ENCODE measurements around the gene GRIFIN.
A peak's percentile ranks its signal among the peaks of the same experiment; 100 is the strongest.

The GRIFIN gene

GRCh38 chr7:2497500-2498336 is 21.5 kb upstream of the GRIFIN start:
- peak; percentile 27 for DNase-seq

- DNase-seq, result no peak
Observed at GRCh38 chr7:2497065-2497464, 20.9 kb upstream of the GRIFIN start.

DNA sequence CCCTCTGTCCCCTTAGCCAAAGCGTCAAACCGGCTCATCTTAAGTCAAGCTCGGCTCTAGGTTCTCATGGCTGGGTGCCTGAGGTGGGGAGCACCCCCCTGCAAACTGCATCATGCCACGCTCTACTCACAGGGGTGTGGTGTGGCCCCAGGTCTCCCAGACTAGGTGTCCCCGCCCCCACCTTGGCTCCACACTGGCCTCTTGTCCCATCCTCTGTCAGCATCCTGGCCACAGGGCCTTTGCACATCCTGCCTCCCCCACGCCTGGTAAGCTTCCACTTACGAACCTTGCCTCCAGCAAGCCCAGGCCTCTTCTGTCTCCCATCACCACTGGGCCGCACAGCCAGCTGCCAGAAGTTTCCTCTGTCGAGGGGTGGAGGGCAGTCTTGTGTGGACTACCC is 20.2 kb upstream of the GRIFIN start:
- DNase-seq, result no peak

GRCh38 chr7:2495418-2496299 is 19.5 kb upstream of the GRIFIN start:
- peak; percentile 91 for DNase-seq

DNA sequence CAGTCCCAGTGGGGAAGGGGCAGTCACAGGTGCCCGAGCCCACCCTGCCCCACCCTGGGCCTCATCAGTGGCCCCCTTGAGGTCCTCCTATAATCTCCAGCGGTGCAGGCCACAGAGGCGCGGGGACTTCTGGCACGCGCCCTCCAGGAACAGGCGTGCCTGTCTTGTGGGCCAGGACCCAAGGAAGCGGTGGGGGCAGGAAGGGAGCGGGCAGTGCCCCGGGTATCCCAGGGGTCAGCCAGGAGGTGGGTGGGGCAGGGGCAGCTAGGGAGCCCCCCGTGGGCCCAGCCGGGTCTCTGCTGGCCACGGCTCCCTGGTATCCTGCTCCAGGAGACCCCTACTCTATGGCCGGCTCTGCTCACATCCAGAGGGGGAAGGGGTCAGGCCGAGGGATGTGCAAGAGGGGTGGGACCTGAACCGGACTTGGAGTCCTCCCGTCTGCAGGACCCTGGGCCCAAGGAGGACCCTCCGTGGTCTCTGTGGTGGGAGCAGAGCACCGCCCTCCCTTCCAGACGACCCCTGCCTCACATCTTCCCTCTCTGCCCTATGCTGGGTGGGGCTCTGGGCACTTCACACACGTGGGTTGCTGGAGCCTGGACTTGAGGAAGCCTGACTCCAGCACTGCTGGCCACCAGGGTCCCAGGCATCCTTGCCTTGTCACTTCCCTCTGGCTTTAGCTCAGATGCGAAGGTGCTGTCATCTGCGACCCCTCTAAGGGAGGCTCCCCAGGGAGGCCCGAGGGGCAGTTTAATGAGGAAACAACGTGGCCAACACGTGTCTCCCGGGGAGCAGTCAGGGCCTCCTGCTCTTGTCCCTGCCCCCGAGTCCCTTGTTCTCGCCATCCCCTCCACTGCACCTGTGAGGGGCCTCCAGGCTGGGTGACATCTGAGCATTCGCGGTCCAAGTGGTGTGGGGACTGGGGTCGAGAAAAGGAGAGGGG is 18.3 kb upstream of the GRIFIN start:
- DNase-seq, result no peak

GRCh38 chr7:2493205-2494164 is 17.3 kb upstream of the GRIFIN start:
- no peak for DNase-seq

- no peak for DNase-seq
Observed at GRCh38 chr7:2492038-2492437, 15.8 kb upstream of the GRIFIN start.

DNA sequence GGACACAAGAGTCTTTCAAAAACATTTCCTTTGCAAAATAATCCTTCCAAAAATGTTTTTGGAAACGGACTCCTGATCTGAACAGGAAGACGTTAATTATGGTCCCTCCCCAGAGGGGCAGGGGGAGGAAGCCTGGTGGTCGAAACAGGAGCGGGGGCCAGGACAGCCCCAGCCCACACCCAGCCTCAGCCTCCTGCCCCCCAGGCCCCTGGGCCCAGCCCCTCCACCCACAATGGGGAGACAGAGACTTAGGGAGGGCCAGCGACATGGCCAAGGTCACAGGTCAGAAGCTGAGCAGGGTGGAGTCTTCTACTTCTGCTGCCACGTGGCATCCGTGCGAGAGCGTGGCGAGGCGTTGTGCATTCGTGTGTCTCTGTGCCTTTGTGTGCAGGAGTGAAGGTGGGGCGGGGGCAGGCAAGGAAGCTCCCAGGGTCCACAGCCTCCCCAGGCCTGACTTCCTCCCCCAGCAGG is 14.0 kb upstream of the GRIFIN start:
- DNase-seq, result no peak

DNA sequence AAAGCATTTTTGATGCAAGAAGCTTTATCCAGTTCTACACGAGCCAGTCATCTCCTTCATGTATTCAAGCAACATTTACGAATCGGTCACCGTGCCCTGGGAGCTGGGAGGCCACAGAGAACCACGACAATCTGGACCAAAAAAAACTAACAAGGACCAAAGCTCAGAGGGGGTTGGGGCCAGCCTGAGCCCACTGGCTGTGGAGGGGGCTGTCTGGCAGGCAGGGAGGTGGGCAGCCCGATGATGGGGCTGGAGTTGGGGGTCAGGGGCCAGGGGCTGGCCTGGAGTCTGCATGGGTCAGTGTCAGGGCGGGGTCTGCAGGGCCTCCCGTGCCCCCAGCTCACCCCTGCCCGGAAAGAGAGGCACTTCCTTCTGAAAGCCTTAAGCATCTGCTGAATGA is 12.5 kb upstream of the GRIFIN start:
- no peak for DNase-seq

GRCh38 chr7:2488272-2488645 is 12.1 kb upstream of the GRIFIN start:
- no peak for DNase-seq

- peak; percentile 79 for DNase-seq
Observed at GRCh38 chr7:2487586-2488271, 11.5 kb upstream of the GRIFIN start.

- no peak for DNase-seq
Observed at GRCh38 chr7:2484868-2485267, 8.7 kb upstream of the GRIFIN start.

- peak; percentile 88 for DNase-seq
Observed at GRCh38 chr7:2483494-2483893, 7.3 kb upstream of the GRIFIN start.

GRCh38 chr7:2482725-2483451 is 6.7 kb upstream of the GRIFIN start:
- no peak for DNase-seq

DNA sequence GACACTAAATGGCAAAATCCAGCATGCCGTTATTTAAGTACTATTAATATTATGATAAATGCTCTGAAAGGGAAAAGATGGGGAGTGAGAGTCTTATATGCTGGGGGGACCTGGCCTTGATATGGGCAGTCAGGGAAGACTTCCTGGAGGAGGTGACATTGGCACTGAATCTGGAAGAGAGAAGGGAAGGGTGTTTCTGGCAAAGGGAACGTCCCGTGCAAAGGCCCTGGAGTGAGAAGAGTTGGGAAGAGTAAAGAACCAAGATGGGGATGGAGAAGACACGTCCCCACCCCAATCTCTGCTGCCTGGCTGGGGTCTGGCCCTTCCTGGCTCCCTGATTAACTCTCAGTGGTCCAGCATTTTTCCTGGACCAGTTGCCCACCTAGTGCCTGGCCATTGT is 5.0 kb upstream of the GRIFIN start:
- DNase-seq, result no peak

- no peak for DNase-seq
Observed at GRCh38 chr7:2480070-2480408, 3.8 kb upstream of the GRIFIN start.

DNA sequence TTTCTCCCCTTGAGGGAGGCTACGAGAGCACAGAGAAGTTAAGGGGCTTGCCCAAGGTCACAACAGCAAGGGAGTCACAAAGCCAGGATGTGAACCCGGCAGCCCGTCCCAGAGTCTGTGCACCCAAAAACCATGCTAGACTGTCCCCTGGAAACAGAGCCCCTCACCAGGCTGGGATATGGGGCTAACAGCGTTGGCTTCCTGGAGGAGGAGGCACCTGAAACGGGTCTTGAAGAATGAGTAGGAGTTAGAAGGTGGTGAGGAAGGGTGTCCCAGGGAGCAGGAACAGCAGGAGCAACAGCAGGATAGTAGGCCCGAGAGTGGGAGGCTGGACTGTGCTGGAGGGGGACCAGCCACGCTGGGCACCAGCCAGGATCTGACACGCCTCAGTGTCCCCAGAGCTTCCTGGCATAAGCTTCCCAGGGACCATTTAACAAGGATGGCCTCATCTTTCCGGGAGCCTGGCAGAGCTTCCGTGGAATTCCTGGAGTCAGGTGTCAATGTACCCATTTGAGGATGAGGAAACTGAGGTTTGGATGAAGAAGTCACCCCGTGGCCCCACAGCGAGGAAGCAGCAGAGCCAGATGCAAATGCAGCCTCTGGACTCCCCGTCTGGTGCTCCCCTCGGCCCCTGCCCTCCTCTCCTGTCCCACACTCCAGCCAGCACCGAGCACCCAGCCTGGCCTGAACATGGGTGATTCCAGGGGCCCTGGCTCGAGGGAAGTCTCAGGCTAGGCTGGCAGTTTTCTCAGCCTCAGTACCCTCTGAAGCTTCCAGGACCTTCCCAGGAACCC is 3.3 kb upstream of the GRIFIN start:
- DNase-seq, result no peak

GRCh38 chr7:2478800-2479199 is 2.6 kb upstream of the GRIFIN start:
- no peak for DNase-seq

DNA sequence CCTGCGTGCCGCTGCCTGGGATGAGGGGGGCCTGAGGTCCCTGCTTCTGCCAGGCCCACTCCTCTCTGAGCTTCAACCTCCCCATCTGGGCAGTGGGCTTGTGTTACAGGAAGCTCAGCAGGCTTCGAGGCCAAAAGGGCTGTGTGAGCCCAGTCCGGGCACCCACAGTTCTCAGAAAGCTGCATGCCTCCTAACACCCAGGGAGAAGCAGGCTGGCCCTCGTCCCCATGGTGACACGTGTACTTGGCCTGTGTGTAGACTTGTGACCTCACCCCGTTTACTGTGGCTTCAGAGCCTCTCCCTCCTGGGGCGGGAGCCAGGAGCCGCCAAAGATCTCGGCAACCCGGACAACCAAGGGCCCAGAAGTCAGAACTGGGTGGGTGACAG is 2.2 kb upstream of the GRIFIN start:
- no peak for DNase-seq

All from NCI-H1694 (cell line).